ENCODE measurements around the gene SLC6A9. TPM values are rescaled to one million over a fixed set of nuclear protein-coding genes. Genes with fewer than 3 reads are reported as not detected.
A peak's percentile ranks its signal among the peaks of the same experiment; 100 is the strongest.

Gene SLC6A9
- polyA plus RNA-seq, 2 of the 4 experiments (the other 2 are of a cell fraction), result 9.0 to 17.7 TPM

DNA sequence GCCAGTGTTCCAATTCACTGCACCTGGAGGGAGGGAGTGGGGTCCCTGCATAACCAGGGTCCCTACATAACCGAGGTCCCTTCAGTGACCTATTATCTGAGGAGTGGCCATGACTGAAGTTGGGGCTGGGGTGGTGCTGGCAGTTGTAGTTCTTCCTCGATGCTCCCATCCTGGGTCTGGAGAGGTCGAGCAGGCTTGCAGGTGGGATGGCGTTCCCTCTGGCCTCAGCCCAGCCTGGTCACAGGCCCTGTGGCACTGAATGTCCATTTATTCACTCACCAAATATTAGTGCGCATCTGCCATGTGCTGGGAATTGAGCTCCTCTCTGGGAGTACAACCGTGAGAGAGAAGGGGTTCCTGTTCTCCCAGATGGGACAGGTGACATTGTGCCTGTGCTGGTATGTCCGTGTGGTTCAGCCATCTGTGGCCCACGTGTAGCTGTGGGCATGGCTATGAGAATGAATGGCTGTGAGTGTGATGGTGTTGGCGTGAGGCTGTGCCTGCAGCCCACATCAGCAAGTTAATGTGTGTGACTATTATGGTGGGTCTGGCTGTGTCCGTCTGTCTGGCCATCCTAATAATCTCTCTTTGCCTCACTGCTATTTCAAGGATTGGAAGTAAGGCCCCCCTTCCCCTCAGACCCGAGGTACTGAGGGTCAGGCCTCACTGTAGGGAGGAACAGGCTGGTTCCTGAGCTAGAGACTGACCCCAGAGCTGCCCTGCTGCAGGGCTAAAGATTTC lies 3.9 kb upstream of the SLC6A9 start:
- ATAC-seq, result no peak
- POLR2A ChIA-PET, result interaction anchor here (0.5 kb wide), 1 partner anchor 8 kb away, joined by 3 read pairs; no protein-coding TSS in a partner anchor
- TF ChIP-seq ZFP36 (IDR thresholded peaks at IDR 0.05; ENCODE audit: borderline replicate concordance, partially characterized antibody) (no peak), EHF (CRISPR knock-in tag; IDR thresholded peaks at IDR 0.05) (no peak), MYC (IDR thresholded peaks at IDR 0.05; ENCODE audit: borderline replicate concordance, low read length) (no peak), REST (IDR thresholded peaks at IDR 0.05) (no peak), HMGXB4 (CRISPR knock-in tag; IDR thresholded peaks at IDR 0.05; ENCODE audit: borderline replicate concordance) (no peak), HEYL (CRISPR knock-in tag; IDR thresholded peaks at IDR 0.05) (no peak), NFE2L2 (conservative IDR thresholded peaks at IDR 0.05; ENCODE audit: low read length) (no peak), FOSL2 (IDR thresholded peaks at IDR 0.05) (no peak), FOSL2 (CRISPR knock-in tag; IDR thresholded peaks at IDR 0.05) (no peak), EHMT2 (IDR thresholded peaks at IDR 0.05; ENCODE audit: low read depth) (no peak), RCOR1 (IDR thresholded peaks at IDR 0.05; ENCODE audit: low read depth, low read length) (no peak), HOXB13 (CRISPR knock-in tag; IDR thresholded peaks at IDR 0.05; ENCODE audit: low read depth) (no peak), KDM5A (IDR thresholded peaks at IDR 0.05) (no peak), RAD21 (conservative IDR thresholded peaks at IDR 0.05 in 1 of 2, IDR thresholded peaks at IDR 0.05 in 1 of 2) (no peak), MAZ (IDR thresholded peaks at IDR 0.05; ENCODE audit: borderline replicate concordance, low read depth, low read length) (no peak), EP300 (IDR thresholded peaks at IDR 0.05) (no peak), HES2 (IDR thresholded peaks at IDR 0.05) (no peak), JUNB (IDR thresholded peaks at IDR 0.05) (no peak), MAFK (IDR thresholded peaks at IDR 0.05; ENCODE audit: partially characterized antibody) (no peak), MAX (IDR thresholded peaks at IDR 0.05) (no peak)
- TF ChIP-seq, protein P1, sequence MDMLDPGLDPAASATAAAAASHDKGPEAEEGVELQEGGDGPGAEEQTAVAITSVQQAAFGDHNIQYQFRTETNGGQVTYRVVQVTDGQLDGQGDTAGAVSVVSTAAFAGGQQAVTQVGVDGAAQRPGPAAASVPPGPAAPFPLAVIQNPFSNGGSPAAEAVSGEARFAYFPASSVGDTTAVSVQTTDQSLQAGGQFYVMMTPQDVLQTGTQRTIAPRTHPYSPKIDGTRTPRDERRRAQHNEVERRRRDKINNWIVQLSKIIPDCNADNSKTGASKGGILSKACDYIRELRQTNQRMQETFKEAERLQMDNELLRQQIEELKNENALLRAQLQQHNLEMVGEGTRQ (IDR thresholded peaks at IDR 0.05), result no peak
- CTCF ChIA-PET, result interaction anchor here (0.9 to 25.3 kb wide), 11 partner anchors 8 to 272 kb away, joined by 3 to 412 read pairs (median 15); no protein-coding TSS in a partner anchor
- H3K4me1 ChIP-seq, result peaks cover 31% of the 10 kb centered on the region
- no peak overlapping the region for H3K4me3 ChIP-seq
- H3K9me3 ChIP-seq, result no peaks in the 10 kb centered on the region
- no peak overlapping the region for H3K4me2 ChIP-seq
- H3K27ac ChIP-seq, result peak overlapping the region in 1 of 2 experiments; percentile 77; a peak in 3 of 6 replicates
- FAIRE-seq, result no peak
- DNase-seq (ENCODE audit: low read depth in 1 of 2, low spot score in 1 of 2), result no peak
- WGBS (ENCODE audit: missing lambda C conversion rate), result 78% methylated on average over 8 of the region's 11 CpGs
